Mammary epithelial cell (primary cell): ENCODE measurements around the gene NSMCE1.

Experiments used
- CTCF ChIP-seq, 2 donors: IDR thresholded peaks in 1 of 2; conservative IDR thresholded peaks in 1 of 2; 2 replicates each; pipeline ENCODE4 v1.5.1; 2011 to 2012; ENCODE audit warnings: inconsistent platforms in 2 of 2, low read length in 2 of 2, mild to moderate bottlenecking in 2 of 2, control low read depth in 1 of 2, low read depth in 1 of 2; ENCODE audit not compliant: insufficient read depth in 1 of 2; ENCODE audit errors: extremely low read depth in 1 of 2
- EZH2 ChIP-seq: IDR thresholded peaks from 2 replicates; pipeline ENCODE4 v1.6.1; 2012; ENCODE audit warnings: low read length, inconsistent platforms, borderline replicate concordance

GRCh38 chr16:27239906-27240655 lies 28.5 kb downstream of the NSMCE1 start:
- TF ChIP-seq CTCF (conservative IDR thresholded peaks at IDR 0.05 in 1 of 2, IDR thresholded peaks at IDR 0.05 in 1 of 2; ENCODE audit: extremely low read depth in 1 of 2, insufficient read depth in 1 of 2, low read depth in 1 of 2, low read length in 2 of 2) (no peak), EZH2 (no peak)
